GM06990 (cell line): Measurements from ENCODE around the gene NR5A1.

Source experiments
- DNase-seq: peaks from one replicate; pipeline ENCODE4 v3.0.0-alpha.2; 2011; ENCODE audit not compliant: insufficient read length; ENCODE audit errors: extremely low read depth
- H3K27me3 ChIP-seq: replicated peaks from 2 replicates; pipeline ENCODE4 v1.6.0; 2011; ENCODE audit warnings: low read length; ENCODE audit not compliant: control insufficient read depth, insufficient read depth
- H3K36me3 ChIP-seq: 2 replicates; pipeline ENCODE4 v1.5.1; 2011; ENCODE audit warnings: low read length; ENCODE audit not compliant: control insufficient read depth, insufficient read depth
- H3K4me3 ChIP-seq: replicated peaks from 2 replicates; pipeline ENCODE4 v1.5.1; 2011; ENCODE audit warnings: low read depth, mild to moderate bottlenecking, control low read depth, low read length
- CTCF ChIP-seq: IDR thresholded peaks from 2 replicates; pipeline ENCODE4 v1.5.1; 2011; ENCODE audit warnings: low read length, control low read depth, mild to moderate bottlenecking, inconsistent platforms; ENCODE audit not compliant: insufficient read depth, poor library complexity, severe bottlenecking

NR5A1 gene

GRCh38 chr9:124532897-124533296 is 25.7 kb upstream of the NR5A1 start:
- H3K27me3 ChIP-seq, result no peaks in the 10 kb centered on the region
- DNase-seq, result no peak
- H3K4me3 ChIP-seq, result no peak overlapping the region
- no peak for TF ChIP-seq CTCF
- peaks cover 4% of the 10 kb centered on the region for H3K36me3 ChIP-seq

GRCh38 chr9:124531115-124531514 is 23.9 kb upstream of the NR5A1 start:
- H3K36me3 ChIP-seq, result peaks cover 3% of the 10 kb centered on the region
- TF ChIP-seq CTCF, result no peak
- no peaks in the 10 kb centered on the region for H3K27me3 ChIP-seq
- DNase-seq, result no peak
- no peak overlapping the region for H3K4me3 ChIP-seq

GRCh38 chr9:124530246-124530645 is 23.0 kb upstream of the NR5A1 start:
- no peak for TF ChIP-seq CTCF
- H3K36me3 ChIP-seq, result peaks cover 3% of the 10 kb centered on the region
- no peak overlapping the region for H3K4me3 ChIP-seq
- no peak for DNase-seq
- H3K27me3 ChIP-seq, result no peaks in the 10 kb centered on the region

GRCh38 chr9:124527781-124528180 is 20.6 kb upstream of the NR5A1 start:
- H3K27me3 ChIP-seq, result no peaks in the 10 kb centered on the region
- no peak for DNase-seq
- no peak for TF ChIP-seq CTCF
- peaks cover 1% of the 10 kb centered on the region; the same call in 1 of the 2 replicates for H3K36me3 ChIP-seq
- no peak overlapping the region for H3K4me3 ChIP-seq

GRCh38 chr9:124526174-124526573 is 19.0 kb upstream of the NR5A1 start:
- H3K27me3 ChIP-seq, result no peaks in the 10 kb centered on the region
- H3K36me3 ChIP-seq, result peaks cover 3% of the 10 kb centered on the region; the same call in 1 of the 2 replicates
- no peak for TF ChIP-seq CTCF
- H3K4me3 ChIP-seq, result no peak overlapping the region
- DNase-seq, result no peak

- DNase-seq, result no peak
- Histone ChIP-seq H3K27me3 (no peaks in the 10 kb centered on the region), H3K36me3 (peaks cover 3% of the 10 kb centered on the region; the same call in 1 of the 2 replicates), H3K4me3 (no peak overlapping the region)
- no peak for TF ChIP-seq CTCF
These were observed 15.2 kb upstream of the NR5A1 start for GRCh38 chr9:124522121-124523098.
